Central memory CD8-positive, alpha-beta T cell (primary cell): ENCODE measurements around the gene CTCFL.
"Not testable (repeated sequence)": the region's sequence is repeated elsewhere in the genome, so short reads cannot be mapped to it uniquely, and the experiment has no call there.

Source experiments
- ATAC-seq: fragments of 150-1000 bp; cut with Tn5 transposase; replicated peaks from 2 replicates; pipeline ENCODE4 v1.10.0; 2022; ENCODE audit warnings: mild to moderate bottlenecking, moderate FRiP score, moderate number of reproducible peaks; ENCODE audit not compliant: poor library complexity, severe bottlenecking; ENCODE audit errors: extremely low read depth
- DNase-seq, 2 donors: peaks; one replicate each; pipeline ENCODE4 v3.0.0; 2021; ENCODE audit warnings: low spot score in 2 of 2
- H3K27ac Mint-ChIP-seq: one replicate; pipeline ENCODE4 v1.8.0; 2022; ENCODE audit warnings: low read depth, mild to moderate bottlenecking, moderate library complexity, mixed read lengths
- H3K27me3 Mint-ChIP-seq: one replicate; pipeline ENCODE4 v1.8.0; 2022; ENCODE audit warnings: mixed read lengths
- H3K36me3 Mint-ChIP-seq: one replicate; pipeline ENCODE4 v1.8.0; 2022; ENCODE audit warnings: mild to moderate bottlenecking, moderate library complexity, mixed read lengths; ENCODE audit not compliant: insufficient read depth
- H3K4me1 Mint-ChIP-seq: one replicate; pipeline ENCODE4 v1.8.0; 2022; ENCODE audit warnings: mixed read lengths
- H3K4me3 Mint-ChIP-seq: one replicate; pipeline ENCODE4 v1.8.0; 2022; ENCODE audit warnings: mild to moderate bottlenecking, moderate library complexity, mixed read lengths
- H3K9me3 Mint-ChIP-seq: one replicate; pipeline ENCODE4 v1.8.0; 2022; ENCODE audit warnings: mixed read lengths

Gene CTCFL

DNA sequence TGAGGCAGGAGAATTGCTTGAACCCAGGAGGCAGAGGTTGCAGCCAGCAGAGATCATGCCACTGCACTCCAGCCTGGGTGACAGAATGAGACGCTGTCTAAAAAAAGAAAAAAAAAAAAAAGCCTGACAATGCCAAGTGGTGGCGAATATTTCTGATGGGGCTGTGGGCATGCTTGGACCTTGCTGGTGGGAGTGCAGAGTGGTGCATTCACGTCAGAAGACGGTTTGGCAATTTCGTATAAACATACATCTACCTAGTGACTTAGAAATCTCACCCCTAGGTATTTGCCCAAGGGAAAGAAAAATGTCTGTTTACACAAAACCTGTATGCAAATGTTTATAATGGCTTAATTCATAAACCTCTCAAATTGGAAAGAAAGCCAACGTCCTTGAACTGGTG lies 33.6 kb downstream of the CTCFL start:
- no peaks in the 10 kb centered on the region for H3K9me3 Mint-ChIP-seq
- no peak for DNase-seq
- peaks cover 4% of the 10 kb centered on the region for H3K36me3 Mint-ChIP-seq
- H3K27me3 Mint-ChIP-seq, result peaks cover 8% of the 10 kb centered on the region
- H3K4me3 Mint-ChIP-seq, result no peak overlapping the region
- H3K4me1 Mint-ChIP-seq, result peaks cover 5% of the 10 kb centered on the region
- no peak overlapping the region for H3K27ac Mint-ChIP-seq
- no peak for ATAC-seq

DNA sequence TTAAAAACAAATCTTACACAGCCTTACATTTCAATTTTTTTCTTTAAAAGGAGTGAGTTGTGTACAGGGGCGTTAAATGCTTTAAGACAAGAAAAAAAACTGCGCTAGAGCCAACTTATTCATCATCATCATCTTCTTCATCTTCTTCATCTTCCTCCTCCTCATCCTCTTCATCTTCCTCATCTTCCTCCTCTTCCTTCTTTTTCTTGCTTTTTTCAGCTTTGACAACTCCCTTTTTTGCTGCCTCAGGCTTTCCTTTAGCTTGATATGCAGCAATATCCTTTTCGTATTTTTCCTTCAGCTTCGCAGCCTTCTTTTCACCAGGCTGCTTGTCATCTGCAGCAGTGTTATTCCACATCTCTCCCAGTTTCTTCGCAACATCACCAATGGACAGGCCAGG lies 36.7 kb downstream of the CTCFL start:
- not testable (repeated sequence) for H3K27me3 Mint-ChIP-seq, DNase-seq, ATAC-seq, H3K9me3 Mint-ChIP-seq, H3K4me3 Mint-ChIP-seq, H3K4me1 Mint-ChIP-seq, H3K27ac Mint-ChIP-seq, H3K36me3 Mint-ChIP-seq

DNA sequence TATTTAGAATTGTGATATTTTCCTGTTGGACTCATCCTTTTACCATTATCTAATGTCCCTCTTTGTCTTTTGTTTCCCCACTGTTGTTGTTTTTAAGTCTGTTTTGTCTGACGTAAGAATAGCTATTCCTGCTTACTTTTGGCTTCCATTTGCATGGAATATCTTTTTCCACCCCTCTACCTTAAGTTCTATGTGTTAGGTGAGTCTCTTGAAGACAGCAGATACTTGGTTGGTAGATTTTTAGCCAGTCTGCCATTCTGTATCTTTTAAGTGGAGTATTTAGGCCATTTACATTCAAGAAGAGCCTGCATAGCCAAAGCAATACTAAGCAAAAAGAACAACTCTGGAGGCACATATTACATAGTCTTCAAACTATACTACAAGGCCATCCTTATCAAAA lies 39.2 kb downstream of the CTCFL start:
- Mint-ChIP-seq H3K27ac (no peak overlapping the region), H3K36me3 (peaks cover 2% of the 10 kb centered on the region), H3K4me3 (no peak overlapping the region), H3K9me3 (no peaks in the 10 kb centered on the region), H3K4me1 (peaks cover 5% of the 10 kb centered on the region), H3K27me3 (no peaks in the 10 kb centered on the region)
- no peak for ATAC-seq
- DNase-seq, result no peak

DNA sequence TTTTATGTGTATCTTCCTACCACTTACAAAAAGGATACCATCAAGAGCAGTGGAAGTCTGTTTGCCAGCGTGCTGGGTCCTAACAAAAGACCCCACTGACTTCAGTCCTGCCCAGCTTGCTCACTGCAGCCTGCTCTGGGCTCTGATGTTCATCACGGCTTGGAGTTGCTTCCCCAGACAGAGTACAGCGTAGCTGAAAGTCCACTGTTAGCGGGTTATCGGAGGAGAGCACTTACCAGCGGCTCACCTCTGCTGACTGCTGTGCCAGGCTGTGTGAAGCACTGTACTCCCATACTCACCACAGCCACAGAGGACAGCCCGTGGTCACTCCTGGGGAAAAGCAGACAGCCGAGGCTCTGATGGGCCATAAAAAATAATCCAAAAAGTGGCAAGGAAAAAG lies 40.2 kb downstream of the CTCFL start:
- H3K4me1 Mint-ChIP-seq, result peaks cover 5% of the 10 kb centered on the region
- no peaks in the 10 kb centered on the region for H3K9me3 Mint-ChIP-seq
- no peak overlapping the region for H3K27ac Mint-ChIP-seq
- no peaks in the 10 kb centered on the region for H3K27me3 Mint-ChIP-seq
- DNase-seq, result no peak
- peaks cover 2% of the 10 kb centered on the region for H3K36me3 Mint-ChIP-seq
- ATAC-seq, result no peak
- no peak overlapping the region for H3K4me3 Mint-ChIP-seq

DNA sequence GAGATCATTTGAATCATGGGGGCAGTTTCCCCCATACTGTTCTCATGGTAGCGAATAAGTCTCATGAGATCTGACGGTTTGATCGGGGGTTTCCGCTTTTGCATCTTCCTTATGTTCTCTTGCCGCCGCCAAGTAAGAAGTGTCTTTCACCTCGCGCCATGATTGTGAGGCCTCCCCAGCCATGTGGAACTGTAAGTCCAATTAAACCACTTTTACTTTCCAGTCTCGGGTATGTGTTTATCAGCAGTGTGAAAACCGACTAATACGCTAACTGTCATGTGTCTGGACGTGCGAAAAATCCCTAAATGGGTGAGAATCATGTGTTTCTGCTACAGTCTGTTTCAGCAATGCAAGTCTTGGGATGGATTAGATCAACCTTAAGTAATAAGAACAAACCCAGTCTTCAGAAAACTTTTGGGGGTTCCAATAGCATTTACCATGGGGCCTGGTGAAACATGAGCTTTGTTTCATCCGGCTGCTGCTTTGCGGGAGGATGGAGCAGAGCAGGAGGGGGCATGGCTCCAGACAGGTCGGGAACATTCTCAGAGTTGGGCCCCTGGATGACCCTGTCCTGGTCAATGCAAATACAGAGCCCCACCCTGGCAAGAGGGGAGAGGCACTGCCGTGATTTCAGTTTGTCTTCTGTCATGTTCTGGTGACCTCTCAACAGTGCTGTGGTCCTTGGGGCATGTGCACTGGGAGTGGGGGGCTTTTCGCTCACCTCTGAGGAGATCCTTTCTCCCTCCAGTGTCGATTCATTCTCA lies 41.5 kb downstream of the CTCFL start:
- DNase-seq, result no peak
- H3K36me3 Mint-ChIP-seq, result peaks cover 2% of the 10 kb centered on the region
- peak overlapping the region; percentile 38 for H3K27ac Mint-ChIP-seq
- peak; percentile 68 for ATAC-seq
- peaks cover 5% of the 10 kb centered on the region for H3K4me1 Mint-ChIP-seq
- H3K4me3 Mint-ChIP-seq, result no peak overlapping the region
- peaks cover 10% of the 10 kb centered on the region for H3K27me3 Mint-ChIP-seq
- H3K9me3 Mint-ChIP-seq, result no peaks in the 10 kb centered on the region

DNA sequence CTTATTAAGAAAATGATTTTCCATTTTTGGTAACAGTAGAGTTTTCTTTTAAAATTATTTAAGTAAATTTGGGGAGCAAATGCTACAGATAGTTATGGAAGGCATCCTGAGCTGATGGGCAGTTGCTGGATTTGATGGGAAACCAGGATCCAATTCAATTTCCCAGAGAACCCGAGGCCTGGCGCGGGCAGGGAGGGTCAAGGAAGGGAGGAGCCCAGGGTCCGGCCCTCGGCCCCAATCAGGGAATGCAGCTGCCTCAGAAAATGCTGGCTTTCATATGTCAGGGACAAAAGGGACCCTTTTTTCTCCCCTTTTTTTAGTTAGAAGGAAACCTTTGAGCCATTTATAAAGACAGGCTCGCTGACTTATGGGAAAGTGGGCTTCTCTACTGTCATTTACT lies 42.1 kb downstream of the CTCFL start:
- peaks cover 5% of the 10 kb centered on the region for H3K4me1 Mint-ChIP-seq
- DNase-seq (no peak), ATAC-seq (no peak)
- H3K4me3 Mint-ChIP-seq, result no peak overlapping the region
- peaks cover 2% of the 10 kb centered on the region for H3K36me3 Mint-ChIP-seq
- no peak overlapping the region for H3K27ac Mint-ChIP-seq
- H3K9me3 Mint-ChIP-seq, result no peaks in the 10 kb centered on the region
- H3K27me3 Mint-ChIP-seq, result peaks cover 17% of the 10 kb centered on the region

DNA sequence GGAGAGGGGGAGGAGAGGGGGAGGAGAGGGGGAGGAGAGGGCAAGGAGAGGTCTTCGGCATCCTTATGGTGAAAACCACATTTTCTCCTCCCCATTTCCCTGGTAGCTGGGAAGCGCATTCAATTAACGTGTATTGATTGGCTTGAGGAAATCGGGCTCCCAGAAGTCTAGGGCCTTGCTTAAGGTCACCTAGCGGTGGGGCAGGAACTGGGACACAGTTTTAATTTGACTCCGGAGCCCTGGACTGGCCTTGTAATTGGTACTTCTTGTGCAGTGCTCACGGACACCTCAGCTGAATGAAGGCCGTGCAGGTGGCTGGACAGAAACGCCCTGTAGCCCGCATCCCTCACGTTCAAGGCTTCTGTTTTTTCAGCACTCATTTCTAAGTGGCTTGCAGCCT lies 42.8 kb downstream of the CTCFL start:
- no peak for DNase-seq
- no peak overlapping the region for H3K27ac Mint-ChIP-seq
- peaks cover 2% of the 10 kb centered on the region for H3K36me3 Mint-ChIP-seq
- H3K9me3 Mint-ChIP-seq, result no peaks in the 10 kb centered on the region
- no peak for ATAC-seq
- H3K27me3 Mint-ChIP-seq, result peaks cover 23% of the 10 kb centered on the region
- no peak overlapping the region for H3K4me3 Mint-ChIP-seq
- peaks cover 5% of the 10 kb centered on the region for H3K4me1 Mint-ChIP-seq

DNA sequence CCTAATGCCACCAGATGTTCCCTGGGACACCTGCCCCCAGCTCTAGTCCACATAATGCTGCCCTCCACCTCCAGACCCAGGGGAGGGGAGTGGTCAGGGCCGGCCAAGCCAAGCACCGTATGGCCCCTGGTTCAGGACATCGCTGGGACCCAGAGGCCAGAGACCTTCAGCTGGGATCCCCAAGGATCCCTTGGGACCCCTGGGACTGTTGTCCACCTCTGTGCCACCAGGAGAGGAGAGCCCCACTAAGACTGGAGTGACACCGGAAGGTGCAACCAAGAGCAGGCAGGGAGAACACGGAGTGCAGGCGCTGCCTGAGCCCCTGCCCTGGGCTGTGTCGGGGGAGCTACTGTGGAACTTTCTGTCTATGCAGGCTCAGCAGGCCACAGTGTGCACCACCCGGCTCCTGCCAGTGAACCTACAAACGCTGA lies 43.6 kb downstream of the CTCFL start:
- peaks cover 5% of the 10 kb centered on the region for H3K4me1 Mint-ChIP-seq
- no peak overlapping the region for H3K27ac Mint-ChIP-seq
- H3K4me3 Mint-ChIP-seq, result no peak overlapping the region
- peaks cover 23% of the 10 kb centered on the region for H3K27me3 Mint-ChIP-seq
- no peaks in the 10 kb centered on the region for H3K9me3 Mint-ChIP-seq
- DNase-seq, result no peak
- peaks cover 2% of the 10 kb centered on the region for H3K36me3 Mint-ChIP-seq
- no peak for ATAC-seq

DNA sequence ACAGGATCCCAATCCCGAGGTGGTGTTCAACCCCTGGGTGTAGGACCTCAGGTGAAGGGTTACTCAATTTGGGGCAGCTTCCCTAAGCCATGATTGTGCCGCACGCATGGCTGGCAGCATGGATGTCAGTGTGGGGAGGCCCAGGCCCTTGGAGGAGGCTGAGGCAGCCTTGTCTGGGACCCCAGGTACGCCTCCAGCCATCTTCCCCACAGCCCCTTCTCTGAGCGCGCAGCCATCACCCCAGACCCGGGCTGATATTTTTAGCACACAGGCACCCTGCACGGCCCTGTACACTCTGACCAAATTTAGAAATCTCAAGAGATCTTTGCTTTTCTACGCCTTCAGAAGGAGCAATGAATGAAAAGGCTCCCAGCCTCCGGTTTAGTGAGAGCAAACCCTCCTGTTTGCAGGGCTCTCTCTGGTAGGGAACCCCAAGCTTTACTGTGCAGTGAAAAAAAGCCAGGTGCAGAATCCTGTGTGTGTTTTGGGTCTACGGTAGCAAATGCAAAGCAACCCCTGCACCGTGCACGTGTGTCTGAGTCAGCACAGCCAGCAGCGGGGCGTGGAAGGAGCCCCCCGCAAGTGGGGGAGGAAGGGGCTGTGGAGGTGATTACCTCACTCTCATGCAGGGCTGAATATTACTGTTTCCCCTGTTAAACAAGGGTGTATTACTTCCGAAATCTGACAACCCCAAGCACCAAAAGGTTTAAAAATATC lies 44.3 kb downstream of the CTCFL start:
- ATAC-seq (no peak), DNase-seq (no peak)
- Mint-ChIP-seq H3K27ac (no peak overlapping the region), H3K4me1 (peaks cover 5% of the 10 kb centered on the region), H3K9me3 (no peaks in the 10 kb centered on the region), H3K36me3 (peaks cover 2% of the 10 kb centered on the region), H3K4me3 (no peak overlapping the region), H3K27me3 (peaks cover 23% of the 10 kb centered on the region)

DNA sequence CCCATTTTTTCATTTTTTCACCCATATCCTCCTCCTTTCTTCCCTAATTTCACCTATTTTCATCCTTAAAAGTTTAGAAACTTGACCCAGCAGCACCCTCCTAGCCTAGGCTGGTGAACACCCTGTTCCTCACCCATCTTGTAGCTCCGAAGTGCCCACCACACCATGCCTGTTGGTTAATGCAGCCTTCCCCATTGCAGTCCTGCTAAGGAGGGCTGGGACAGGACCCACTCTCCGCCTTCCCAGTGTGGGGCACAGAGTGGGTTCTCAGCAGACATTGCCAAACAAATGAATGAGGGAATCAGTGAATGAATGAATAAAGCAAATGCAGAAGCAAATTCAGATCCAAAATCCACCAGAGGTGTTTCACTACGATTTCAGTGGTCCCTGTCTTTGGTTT lies 45.7 kb downstream of the CTCFL start:
- no peaks in the 10 kb centered on the region for H3K9me3 Mint-ChIP-seq
- H3K27me3 Mint-ChIP-seq, result peaks cover 23% of the 10 kb centered on the region
- H3K36me3 Mint-ChIP-seq, result peaks cover 2% of the 10 kb centered on the region
- no peak overlapping the region for H3K27ac Mint-ChIP-seq
- ATAC-seq, result no peak
- no peak for DNase-seq
- peaks cover 7% of the 10 kb centered on the region for H3K4me1 Mint-ChIP-seq
- no peak overlapping the region for H3K4me3 Mint-ChIP-seq

DNA sequence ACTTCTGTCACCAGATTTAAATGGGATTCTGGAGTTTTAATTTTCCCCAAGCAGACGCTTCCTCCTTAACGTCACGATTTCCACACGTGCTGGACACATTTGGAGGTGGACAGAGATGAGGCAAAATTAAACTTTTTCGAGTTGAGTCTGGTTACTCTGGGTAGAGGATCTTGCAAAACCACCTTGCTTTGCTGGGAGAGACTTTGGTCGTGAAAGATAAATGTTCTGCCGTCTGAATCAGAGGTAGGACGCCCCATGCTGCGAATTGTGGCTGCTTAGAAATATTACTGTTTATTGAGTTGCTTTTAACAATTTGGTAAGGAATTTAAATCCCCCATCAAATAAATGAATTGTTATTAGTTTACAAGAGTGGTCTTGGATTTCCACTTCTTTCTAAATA lies 46.8 kb downstream of the CTCFL start:
- H3K27me3 Mint-ChIP-seq, result peaks cover 23% of the 10 kb centered on the region
- no peak overlapping the region for H3K4me3 Mint-ChIP-seq
- peaks cover 13% of the 10 kb centered on the region for H3K4me1 Mint-ChIP-seq
- H3K27ac Mint-ChIP-seq, result no peak overlapping the region
- H3K9me3 Mint-ChIP-seq, result no peaks in the 10 kb centered on the region
- ATAC-seq (no peak), DNase-seq (no peak)
- peaks cover 2% of the 10 kb centered on the region for H3K36me3 Mint-ChIP-seq

DNA sequence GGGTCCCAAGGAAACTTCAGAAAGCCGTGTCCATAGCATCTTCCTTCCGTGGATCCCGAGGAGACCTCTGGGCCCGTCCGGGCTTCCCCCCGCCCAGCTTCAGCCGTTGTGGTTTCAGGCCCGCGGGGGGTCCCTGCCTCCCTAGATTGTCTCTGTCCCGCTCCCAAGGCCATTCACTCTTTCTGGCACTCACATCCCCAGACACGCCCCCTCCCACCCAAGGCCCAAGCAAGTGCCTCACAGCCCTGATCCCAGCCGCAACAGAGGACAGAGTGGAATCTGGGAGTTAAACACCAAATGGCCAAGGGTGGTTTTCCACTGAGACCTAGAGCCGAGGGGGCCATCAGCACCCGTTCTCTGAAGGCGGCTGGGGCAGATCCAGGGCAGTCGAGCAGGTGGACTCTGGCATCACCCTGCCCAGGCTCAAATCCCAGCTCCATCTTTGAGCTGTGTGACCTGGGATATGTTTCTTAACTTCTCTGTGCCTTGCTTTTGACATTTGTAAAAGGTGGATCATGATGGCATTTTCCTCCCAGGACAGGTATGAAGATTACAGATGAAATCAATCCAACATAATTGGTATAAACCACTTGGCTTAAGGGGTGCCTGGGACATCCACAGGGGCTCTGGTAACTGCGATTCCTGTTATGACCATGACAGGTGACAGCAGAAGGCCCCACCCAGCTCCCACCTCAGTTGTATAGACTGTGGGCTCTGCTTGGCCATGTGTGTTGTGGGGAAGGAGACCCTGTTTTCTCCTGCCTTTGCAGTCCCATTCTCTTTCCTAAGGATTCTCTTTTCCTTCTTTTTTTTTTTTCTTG lies 48.1 kb downstream of the CTCFL start:
- H3K9me3 Mint-ChIP-seq, result no peaks in the 10 kb centered on the region
- ATAC-seq (no peak), DNase-seq (no peak)
- peaks cover 1% of the 10 kb centered on the region for H3K36me3 Mint-ChIP-seq
- H3K4me3 Mint-ChIP-seq, result no peak overlapping the region
- H3K4me1 Mint-ChIP-seq, result peaks cover 21% of the 10 kb centered on the region
- peak overlapping the region; percentile 30 for H3K27ac Mint-ChIP-seq
- H3K27me3 Mint-ChIP-seq, result peaks cover 23% of the 10 kb centered on the region
